HG03469 (cell line): Measurements from ENCODE around the gene JAML.

Experiments used
- ATAC-seq: cut with Tn5 transposase; IDR thresholded peaks from one replicate; pipeline ENCODE4 v1.9.1; 2021; ENCODE audit warnings: mild to moderate bottlenecking, moderate library complexity, moderate number of reproducible peaks; ENCODE audit not compliant: unreplicated experiment

Gene JAML

DNA sequence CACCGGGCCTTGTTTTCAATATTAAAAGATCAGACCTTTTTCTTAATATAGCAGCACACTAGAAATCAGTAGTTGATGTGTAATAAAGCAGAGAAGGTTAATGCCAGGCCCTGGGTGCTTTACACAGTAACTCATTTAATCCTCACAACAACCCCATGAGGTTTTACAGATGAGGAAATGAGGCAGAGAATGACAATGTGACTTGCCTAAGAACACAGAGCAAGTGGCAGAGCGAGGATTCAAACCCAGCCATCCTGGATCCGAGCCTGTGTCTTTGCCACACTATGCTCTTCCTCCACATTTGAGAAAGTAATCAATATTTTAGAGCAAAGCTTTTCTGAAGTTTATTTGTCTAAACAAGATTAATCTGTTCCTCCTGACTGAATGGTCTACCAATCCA, 7.2 kb downstream of the JAML start:
- ATAC-seq, result no peak

DNA sequence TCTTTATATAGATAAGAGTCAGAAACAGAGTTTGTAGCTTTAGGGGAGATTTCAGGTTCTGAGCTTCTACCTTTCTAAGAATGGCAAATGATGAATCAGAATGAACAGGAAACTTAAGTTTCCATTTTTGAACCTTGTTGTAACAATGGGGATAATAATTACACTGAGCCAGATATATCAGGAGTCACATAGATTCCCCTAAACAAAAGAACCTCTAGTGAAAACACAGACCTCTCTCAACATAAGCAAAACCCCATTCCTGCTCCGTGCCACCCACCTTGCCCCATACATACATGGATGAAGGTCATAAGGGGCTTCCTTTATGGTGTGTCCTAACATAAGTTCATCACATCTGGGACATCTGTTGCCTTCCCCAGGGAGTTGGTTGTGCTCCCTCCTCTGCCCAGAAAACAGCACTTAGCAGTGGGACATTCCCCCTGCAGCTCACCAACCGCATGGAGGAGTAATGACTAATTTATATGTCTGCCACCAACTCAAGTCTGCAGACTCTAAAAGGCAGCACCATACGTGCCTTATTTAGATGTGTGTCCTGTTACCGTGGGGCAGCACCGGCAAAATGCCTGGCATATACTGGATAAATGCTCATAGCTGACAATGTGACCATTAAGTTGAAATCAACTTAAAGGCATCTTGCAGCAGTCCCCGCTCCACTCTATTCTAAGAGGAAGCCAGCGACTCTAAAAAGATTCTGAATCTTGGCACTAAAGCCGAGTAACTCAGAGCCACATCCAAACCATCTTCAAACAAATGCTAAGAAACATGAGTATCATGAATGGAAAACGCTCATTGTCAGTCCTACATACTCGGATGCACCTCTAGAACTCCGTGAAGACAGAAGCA, 8.0 kb downstream of the JAML start:
- no peak for ATAC-seq

DNA sequence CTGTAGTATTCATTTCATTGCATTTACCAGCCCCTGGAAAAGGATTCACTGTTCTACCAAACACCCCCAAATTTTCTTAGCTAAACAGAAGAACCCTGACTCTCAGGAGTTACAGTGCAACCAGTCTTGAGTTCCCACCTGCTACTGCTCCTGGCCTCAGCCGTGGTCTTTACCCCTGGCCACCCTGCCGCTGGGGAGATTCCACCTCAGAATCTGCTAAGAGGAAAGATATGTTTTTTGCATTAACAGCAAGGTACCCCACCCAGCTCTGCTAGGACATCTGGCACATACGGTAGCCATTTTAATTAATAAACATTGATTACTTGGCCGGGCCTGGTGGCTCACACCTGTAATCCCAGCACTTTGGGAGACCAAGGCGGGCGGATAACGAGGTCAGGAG, 9.0 kb downstream of the JAML start:
- no peak for ATAC-seq

DNA sequence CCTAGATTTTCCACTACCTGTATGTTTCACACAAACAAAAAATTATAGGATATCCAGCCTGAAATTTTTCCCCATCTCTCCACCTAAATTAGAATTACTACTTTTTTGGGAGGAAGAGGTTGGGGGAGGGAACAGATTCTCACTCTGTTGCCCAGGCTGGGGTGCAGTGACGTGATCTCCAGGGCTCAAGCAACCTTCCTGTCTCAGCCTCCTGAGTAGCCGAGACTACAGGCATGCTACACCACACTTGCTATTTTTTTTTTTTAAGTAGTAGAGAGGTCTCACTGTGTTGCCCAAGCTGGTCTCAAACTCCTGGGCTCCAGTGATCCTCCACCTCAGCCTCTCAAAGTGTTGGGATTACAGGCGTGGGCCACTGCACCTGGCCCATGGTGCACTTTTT, 9.5 kb downstream of the JAML start:
- ATAC-seq, result no peak

GRCh38 chr11:118214210-118214914, 10.4 kb downstream of the JAML start:
- no peak for ATAC-seq

DNA sequence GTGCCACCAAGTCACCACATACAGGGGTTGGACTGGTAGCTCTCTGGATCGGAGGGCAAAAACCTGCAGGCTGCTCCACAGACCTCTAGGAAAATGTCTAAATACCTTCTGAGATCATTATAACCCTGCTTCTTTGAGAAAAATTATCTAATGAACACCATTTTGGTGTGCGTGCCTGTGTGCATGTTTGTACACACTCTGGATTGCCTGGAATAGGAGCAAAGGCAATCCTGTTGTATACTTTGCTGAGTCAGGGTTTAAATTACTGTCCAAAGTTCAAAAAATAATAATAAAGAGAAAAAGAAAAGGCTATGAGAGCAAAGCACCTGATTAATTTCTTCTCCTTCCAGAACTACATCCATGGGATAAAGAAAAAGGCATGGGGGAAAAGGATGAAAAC, 11.0 kb downstream of the JAML start:
- no peak for ATAC-seq

GRCh38 chr11:118213201-118213600, 11.6 kb downstream of the JAML start:
- no peak for ATAC-seq

DNA sequence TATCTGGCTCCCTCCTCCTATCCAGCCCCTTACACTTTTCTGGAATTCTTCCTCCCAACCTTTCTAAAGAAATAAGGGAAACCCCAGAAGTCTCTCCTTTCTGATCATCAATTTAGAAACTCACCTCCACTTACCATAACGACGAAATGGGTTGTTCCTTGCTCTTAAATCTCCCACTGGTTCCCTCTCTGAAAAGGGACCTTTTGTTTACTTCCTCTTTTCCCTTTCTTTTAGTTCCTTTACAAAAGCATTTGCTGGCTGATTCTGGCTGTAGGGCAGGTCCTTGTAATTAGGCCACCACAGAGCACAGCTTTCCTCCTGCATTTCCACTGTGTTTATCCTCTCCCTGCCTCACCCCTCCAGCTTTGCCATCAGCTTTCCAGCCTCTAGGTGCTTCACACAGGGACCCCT, 12.0 kb downstream of the JAML start:
- no peak for ATAC-seq

DNA sequence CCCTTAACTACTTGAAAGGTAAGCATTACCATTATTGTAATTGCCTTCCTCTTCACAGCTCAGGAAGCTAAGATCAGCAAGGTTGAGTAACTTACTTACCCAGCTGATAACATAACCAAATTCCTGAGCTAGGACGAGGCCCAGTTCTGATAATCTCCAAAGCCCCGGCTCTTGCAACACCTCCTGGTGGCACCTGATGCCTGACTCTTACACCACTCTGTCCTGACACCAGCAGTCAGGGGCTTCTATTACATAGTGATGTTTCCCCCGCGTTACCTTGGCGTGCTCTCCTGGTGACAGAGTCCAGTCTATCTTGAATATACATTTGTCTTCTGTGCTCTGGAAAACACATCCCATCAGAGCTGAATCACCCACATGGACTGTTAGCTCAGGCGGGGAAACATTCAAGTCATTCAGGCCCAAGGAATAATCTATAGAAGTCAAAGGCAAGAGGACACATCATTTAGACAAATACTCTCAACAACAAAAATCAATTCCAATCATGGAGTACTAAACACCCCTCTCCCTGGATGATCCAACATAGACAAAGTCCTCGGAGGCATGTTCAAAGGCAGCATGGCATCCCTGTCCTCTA, 12.6 kb downstream of the JAML start:
- ATAC-seq, result no peak

- ATAC-seq, result no peak
Observed at GRCh38 chr11:118211006-118211405, 13.8 kb downstream of the JAML start.

- ATAC-seq, result no peak
Observed at GRCh38 chr11:118210323-118210722, 14.5 kb downstream of the JAML start.

DNA sequence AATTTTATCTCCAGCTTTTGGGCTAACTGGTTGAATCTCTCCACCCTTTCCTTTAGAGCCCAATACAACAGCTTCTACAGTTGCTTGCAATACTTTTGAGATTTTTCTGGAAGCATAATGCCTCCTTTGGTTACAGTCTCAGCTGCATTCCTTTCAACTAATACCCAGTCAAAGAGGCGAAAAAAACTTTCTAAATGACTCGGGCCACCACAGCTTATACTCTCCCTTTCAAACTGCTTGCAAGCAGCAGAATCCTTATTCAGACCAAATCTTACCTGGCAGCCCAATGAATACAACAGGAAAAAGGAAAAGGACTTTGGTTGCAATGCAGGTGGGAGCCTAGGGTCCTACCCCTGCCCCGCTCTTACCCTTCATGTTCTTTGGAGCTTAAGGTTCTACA, 15.8 kb downstream of the JAML start:
- no peak for ATAC-seq

- no peak for ATAC-seq
Observed at GRCh38 chr11:118207079-118207478, 17.7 kb downstream of the JAML start.

- no peak for ATAC-seq
Observed at GRCh38 chr11:118206391-118207031, 18.3 kb downstream of the JAML start.

GRCh38 chr11:118205606-118206378, 19.0 kb downstream of the JAML start:
- no peak for ATAC-seq

- ATAC-seq, result no peak
Observed at GRCh38 chr11:118202599-118203422, 22.0 kb downstream of the JAML start.

GRCh38 chr11:118201966-118202365, 22.8 kb downstream of the JAML start:
- ATAC-seq, result no peak

GRCh38 chr11:118200901-118201680, 23.7 kb downstream of the JAML start:
- ATAC-seq, result no peak

DNA sequence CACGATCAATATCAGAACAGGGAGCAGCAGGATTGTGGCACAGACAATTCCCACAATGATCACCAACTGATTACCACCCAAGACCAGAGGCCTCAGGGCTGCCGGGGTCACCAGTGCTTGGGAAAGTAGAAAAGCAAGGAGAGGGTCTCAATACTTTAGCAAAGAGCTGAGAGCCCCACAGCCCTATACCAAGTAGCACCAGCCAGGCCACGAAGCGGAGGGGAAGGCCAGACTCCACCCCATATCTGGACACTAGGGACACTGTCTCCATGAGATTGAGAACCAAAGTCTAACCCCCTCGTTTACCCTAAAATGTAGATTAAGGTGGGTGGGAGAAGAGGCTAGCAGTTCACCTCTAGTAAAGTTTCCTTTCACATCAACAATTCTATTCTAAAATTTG, 24.3 kb downstream of the JAML start:
- no peak for ATAC-seq
